ENCODE data around the gene RGS3.
A peak's percentile ranks its signal among the peaks of the same experiment; 100 is the strongest.

DNA sequence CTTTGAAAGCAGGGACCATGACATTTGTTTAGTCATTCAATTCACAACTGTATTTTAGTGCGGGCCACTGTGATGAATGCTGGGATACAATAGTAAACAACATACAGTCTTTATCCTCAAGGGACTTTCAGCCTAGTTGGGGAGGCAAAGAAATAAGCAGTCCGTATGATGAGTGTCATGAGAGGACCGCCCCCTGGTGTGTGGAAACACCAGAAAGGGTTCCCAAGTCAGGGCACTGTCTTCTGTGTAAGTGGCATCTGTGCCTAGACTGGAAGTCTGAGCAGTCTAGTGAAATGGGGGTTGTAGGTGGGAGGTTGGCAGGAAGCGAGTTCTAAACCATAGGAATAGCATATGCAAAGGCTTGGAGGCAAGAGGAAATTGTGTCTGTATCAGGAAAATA, 46.2 kb upstream of the RGS3 start:
- TF ChIP-seq, protein P1, sequence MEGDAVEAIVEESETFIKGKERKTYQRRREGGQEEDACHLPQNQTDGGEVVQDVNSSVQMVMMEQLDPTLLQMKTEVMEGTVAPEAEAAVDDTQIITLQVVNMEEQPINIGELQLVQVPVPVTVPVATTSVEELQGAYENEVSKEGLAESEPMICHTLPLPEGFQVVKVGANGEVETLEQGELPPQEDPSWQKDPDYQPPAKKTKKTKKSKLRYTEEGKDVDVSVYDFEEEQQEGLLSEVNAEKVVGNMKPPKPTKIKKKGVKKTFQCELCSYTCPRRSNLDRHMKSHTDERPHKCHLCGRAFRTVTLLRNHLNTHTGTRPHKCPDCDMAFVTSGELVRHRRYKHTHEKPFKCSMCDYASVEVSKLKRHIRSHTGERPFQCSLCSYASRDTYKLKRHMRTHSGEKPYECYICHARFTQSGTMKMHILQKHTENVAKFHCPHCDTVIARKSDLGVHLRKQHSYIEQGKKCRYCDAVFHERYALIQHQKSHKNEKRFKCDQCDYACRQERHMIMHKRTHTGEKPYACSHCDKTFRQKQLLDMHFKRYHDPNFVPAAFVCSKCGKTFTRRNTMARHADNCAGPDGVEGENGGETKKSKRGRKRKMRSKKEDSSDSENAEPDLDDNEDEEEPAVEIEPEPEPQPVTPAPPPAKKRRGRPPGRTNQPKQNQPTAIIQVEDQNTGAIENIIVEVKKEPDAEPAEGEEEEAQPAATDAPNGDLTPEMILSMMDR (IDR thresholded peaks at IDR 0.05 in 2 of 3, conservative IDR thresholded peaks at IDR 0.05 in 1 of 3; ENCODE audit: borderline replicate concordance in 1 of 3, insufficient read depth in 1 of 3, low read depth in 2 of 3, low read length in 2 of 3): 0 out of 6 replicates have a peak, but pooled peaks of 2 of the 3 experiments have one; percentile 4 to 13
- TF ChIP-seq POLR2A (IDR thresholded peaks at IDR 0.05; ENCODE audit: borderline replicate concordance, extremely low read depth, insufficient read depth, insufficient read length) (no peak), SP1 (IDR thresholded peaks at IDR 0.05; ENCODE audit: low read depth) (no peak), RAD21 (IDR thresholded peaks at IDR 0.05; ENCODE audit: low read depth) (no peak), CBX3 (IDR thresholded peaks at IDR 0.05; ENCODE audit: low read depth) (no peak)
